HG03575 (cell line): ENCODE results near the gene MTHFD1.
"Not testable (repeated sequence)": the region's sequence is repeated elsewhere in the genome, so short reads cannot be mapped to it uniquely, and the experiment has no call there.

Experiments used
- ATAC-seq: cut with Tn5 transposase; IDR thresholded peaks from one replicate; pipeline ENCODE4 v1.9.1; 2021; ENCODE audit not compliant: unreplicated experiment, insufficient number of reproducible peaks, low FRiP score; ENCODE audit errors: extremely low read depth

MTHFD1 gene

GRCh38 chr14:64387782-64388532, at the start of gene MTHFD1:
MTHFD1 (plus strand) TSS chr14:64388353; CDS start chr14:64388428, 75 bp downstream.
- ATAC-seq, result peak; percentile 73

DNA sequence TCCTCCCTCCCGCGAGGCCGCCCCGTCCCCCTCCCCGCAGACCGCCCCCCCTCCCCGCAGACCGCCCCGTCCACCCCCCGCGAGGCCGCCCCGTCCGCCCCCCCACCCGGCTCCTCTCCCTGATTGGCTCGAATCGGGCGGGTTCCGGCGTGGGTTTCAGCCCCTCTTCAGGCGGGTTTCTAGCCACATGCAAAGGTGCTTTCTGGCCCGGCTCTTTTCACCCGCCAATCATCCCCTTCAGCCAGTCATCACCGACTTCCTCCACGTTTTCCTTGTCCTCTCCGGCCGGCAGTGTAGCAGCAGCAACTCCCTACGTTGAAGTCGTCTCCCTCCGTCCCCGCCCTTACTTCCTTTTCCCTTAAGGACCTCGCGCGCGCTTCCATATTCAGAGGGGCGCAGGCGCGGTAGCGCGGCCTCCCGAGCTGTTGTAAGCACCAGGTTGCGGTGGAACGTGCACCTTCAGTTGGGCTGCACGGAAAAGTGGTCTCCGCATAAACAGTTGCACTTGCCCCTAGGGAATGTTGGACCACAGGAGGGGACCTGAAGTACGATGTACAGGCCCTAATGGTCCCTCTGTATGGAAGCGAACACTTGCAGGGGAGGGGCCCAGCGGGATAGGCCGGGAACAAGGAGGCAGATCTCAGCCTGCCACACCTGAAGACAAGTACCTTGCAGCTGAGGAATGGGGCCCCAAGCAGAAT, 49.4 kb upstream of the MTHFD1 start:
- peak; percentile 78 for ATAC-seq

DNA sequence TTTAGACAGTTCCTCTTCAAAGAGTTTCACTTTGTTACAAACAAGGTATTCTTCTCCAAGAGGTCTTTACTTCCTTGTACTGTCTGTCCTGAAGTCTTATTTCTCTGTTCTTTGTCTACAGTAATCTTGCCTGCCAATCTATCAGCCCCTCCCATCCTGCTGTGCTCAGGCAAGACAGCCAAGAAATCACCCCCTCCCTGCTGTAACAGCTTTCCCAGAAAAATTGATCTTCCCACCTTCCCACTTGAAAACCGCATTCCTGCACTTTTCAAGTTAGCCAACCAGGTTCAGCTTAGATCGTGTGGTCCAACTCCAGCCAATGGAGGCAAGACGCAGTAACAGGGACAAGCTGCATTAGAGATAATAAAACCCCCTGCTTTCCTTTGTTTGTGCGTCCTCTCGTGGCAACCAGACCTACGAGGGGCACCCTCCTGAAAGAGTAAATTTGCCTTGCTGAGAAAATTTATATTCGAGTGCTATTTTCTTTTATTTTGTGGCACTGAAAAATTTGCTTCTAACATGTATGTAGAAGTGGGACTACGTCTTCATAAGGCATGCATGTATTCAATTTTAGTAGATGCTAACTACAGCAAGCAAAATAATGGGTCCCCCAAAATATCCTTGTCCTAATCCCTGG, 47.5 kb upstream of the MTHFD1 start:
- no peak for ATAC-seq

DNA sequence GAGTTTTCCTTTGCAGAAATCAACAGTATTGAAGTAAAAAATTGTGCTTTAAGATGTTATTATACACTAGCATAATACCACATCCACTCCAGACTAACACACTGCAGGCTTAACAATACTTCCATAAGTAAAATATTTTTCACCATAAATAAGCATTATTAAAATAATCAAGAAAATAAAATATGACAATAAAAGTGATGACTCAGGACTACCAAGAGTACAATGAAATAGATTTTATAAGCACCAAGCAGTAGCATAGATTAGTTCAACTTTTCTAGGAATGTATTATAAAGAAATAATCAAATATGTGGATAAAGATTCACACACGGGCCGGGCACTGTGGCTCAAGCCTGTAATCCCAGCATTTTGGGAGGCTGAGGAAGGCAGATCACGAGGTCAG, 40.4 kb upstream of the MTHFD1 start:
- ATAC-seq, result no peak

GRCh38 chr14:64349741-64350490, 38.2 kb upstream of the MTHFD1 start:
- ATAC-seq, result no peak

- ATAC-seq, result no peak
Measured at GRCh38 chr14:64363265-64363846, 24.8 kb upstream of the MTHFD1 start.

- ATAC-seq, result no peak
Measured at GRCh38 chr14:64364907-64365306, 23.2 kb upstream of the MTHFD1 start.

DNA sequence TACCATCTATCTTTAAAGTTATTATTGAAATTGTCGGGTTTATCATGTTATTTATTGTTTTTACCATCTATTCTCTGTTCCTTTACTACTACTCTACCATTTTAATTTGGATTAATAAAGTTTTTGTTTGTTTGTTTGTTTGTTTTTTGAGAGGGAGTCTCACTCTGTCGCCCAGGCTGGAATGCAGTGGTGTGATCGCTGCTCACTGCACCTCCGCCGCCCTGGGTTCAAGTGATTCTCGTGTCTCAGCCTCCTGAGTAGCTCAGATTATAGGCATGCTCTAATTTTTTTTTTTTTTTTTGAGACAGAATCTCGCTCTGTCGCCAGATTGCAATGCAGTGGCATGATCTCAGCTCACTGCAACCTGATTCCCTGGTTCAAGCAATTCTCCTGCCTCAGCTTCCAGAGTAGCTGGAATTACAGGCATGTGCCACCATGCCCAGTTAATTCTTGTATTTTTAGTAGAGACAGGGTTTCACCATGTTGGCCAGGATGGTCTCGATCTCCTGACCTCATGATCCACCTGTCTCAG, 22.7 kb upstream of the MTHFD1 start:
- not testable (repeated sequence) for ATAC-seq

GRCh38 chr14:64369201-64369600, 19.0 kb upstream of the MTHFD1 start:
- ATAC-seq, result no peak

GRCh38 chr14:64387232-64387781, 846 bp upstream of the MTHFD1 start:
- ATAC-seq, result peak; percentile 4

DNA sequence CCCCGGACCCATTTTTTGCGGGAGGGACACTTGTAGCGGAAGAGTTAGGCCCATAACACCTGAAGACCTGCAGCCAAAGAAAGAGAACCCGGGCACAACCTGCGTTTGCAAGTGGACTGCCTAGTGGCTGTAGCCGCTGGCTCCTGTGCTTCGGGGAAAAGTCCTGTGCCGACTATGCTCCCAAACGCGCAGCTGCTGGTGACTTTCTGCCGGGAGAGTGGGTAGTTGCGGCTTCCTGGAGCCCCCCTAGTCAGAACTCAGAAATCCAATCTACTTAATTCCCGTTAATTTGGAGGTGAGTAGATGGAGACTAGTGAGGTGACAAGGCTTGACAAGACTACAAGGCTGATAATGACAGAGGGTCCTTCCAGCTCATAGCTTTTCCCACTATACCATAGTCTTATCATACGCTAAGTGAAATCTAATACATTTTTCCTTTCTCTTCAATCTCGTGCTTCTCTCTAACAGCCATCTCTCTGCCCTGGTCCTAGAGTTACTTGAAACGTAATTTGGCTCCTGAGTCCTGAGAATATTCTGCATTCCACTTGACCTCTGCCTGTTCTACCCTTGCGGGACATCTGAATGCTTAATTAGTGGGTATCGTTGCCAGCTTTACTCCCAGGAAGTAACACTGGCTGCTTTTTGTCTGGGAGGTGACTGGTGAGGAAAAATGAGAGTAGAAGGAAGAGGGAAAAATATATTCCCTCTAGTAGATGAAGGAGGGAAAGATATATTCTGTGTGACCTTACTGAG, 556 bp downstream of the MTHFD1 start:
- ATAC-seq, result no peak

DNA sequence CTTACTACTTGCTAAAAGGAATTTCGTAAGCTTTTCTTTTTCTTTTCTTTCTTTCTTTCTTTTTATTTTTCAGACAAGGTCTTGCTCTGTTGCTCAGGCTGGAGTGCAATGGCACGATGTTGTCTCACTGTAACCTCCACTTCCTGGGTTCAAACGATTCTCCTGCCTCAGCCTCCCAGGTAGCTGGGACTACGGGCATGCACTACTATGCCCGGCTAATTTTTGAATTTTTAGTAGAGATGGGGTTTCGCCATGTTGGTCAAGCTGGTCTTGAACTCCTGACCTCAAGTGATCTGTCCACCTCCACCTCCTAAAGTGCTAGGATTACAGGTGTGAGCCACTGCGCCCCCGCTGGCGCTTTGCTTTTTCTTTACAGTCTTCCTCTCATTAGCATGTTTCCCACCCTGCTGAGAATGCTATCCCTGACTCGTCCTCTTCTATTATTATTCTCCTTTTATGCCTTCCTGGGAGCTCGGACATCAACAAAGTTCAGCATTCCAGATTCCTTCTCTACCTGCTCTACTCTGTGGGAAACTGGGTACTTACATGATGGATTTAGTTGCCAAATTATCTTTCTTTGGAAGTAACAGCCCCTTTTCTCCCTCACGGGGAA, 3.1 kb downstream of the MTHFD1 start:
- no peak for ATAC-seq

GRCh38 chr14:64391986-64392385, 3.8 kb downstream of the MTHFD1 start:
- ATAC-seq, result no peak

DNA sequence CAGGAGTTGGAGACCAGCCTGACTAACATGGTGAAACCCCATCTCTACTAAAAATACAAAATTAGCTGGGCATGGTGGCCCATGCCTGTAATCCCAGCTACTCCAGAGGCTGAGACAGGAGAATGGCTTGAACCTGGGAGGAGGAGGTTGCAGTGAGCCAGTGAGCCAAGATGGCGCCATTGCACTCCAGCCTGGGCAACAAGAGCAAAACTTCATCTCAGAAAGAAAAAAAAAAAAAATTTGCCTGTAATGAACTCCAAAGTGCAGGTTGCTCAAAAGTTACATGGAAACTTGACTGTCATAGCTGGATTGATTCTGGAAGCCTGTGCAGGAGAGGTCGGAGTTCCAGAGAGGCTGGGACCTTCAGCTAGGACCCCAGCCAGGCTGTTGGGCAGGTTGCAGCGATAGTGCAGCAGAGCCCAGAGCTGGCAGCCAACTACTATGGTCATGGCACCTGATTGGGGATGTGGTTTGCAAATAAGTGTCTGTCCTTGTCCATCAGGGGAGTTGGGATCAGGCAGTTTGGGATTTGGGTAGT, 5.1 kb downstream of the MTHFD1 start:
- ATAC-seq, result not testable (repeated sequence)

DNA sequence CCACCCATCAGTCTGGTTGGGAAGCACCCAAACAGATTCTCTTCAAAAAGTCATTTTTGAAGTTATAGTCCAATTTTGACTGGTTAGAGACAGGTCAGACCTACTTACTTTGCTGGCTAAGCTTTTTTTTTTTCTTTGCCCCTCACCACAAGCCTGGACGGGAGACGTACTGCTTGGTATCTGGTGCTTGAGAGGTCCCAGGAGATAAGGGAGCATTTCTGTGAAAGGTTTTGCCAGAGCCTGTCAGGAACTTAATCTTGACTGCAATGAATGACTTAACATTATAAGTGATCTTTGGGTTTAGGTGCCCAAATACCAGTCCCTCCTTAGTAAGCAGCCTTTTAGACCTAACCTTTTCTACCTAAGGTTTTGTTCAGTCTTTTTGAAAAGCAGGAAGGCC, 6.3 kb downstream of the MTHFD1 start:
- no peak for ATAC-seq

DNA sequence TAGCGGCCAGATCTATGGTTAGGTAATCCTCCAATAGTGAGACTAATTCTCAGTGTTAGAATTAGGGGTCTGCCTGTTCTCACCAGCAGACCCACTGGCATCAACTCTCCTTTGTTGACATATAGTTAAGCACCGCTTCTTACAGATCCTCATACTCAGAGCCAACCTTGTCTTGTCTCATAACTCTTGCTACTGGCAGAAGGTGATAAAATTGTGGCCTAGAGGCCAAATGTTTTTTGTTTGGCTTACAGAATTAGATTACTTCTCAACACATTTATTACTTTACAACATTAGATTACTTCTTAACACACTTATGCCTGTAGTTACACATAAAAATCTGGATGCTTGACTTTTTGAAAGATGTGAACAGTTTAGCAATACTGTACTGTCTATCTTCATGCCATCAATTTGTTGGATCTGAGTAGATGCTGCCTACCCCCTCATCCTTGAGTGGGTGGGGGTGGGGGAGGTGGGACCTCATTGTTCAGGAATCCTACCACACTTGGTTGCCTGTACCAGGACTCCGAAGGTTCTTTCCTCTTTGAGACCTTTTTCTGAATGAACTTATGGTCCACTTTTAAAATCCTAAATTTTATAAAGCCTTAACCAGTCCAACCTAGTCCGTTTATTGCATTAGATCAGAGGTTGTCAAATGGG, 7.0 kb downstream of the MTHFD1 start:
- no peak for ATAC-seq
